Measurements from ENCODE around the gene CACNA1I.

- no peak for TF ChIP-seq CTCF (IDR thresholded peaks at IDR 0.05)
- TF ChIP-seq POLR2A (IDR thresholded peaks at IDR 0.05) = no peak
These were observed at the start of gene CACNA1I for GRCh38 chr22:39570665-39571064.
